B cell (primary cell): ENCODE results near the gene ZNF358. TPM values are rescaled to one million over a fixed set of nuclear protein-coding genes. Genes with fewer than 3 reads are reported as not detected.

Source experiments
- ATAC-seq: fragments of 200-7000 bp; cut with Tn5 transposase; one replicate; pipeline ENCODE4 v1.10.0; 2021; ENCODE audit warnings: low read depth, mild to moderate bottlenecking, moderate number of reproducible peaks, moderate library complexity
- CTCF ChIA-PET: fragments of 350-600 bp; sonication (Branson Sonifier 250); formaldehyde crosslinking; loops from one replicate; lab custom pipeline; 2021; ENCODE audit warnings: antibody characterized with exemption, inconsistent platforms; lab: Charles Lee
- POLR2A ChIA-PET: fragments of 350-600 bp; sonication (Branson Sonifier 250); formaldehyde crosslinking; loops from one replicate; lab custom pipeline; 2021; ENCODE audit warnings: antibody characterized with exemption; lab: Charles Lee
- DNase-seq: peaks from one replicate; pipeline ENCODE4 v3.0.0; 2013
- H2AFZ ChIP-seq: 2 replicates; pipeline ENCODE4 v1.6.1; 2012; ENCODE audit warnings: mild to moderate bottlenecking, low read depth, low read length; ENCODE audit not compliant: insufficient read depth, poor library complexity, severe bottlenecking
- H3K27ac ChIP-seq, 2 donors: 1 replicate in 1 of 2; 2 replicates in 1 of 2; pipeline ENCODE4 v1.5.1; 2012 to 2013; ENCODE audit warnings: low read length in 2 of 2, mild to moderate bottlenecking in 2 of 2, moderate library complexity in 1 of 2
- H3K27me3 ChIP-seq, 4 experiments: fragments of 200-600 bp in 1 of 4; sonication (generic) in 1 of 4; replicated peaks in 1 of 4; 1 replicate in 2 of 4; 2 replicates in 2 of 4; pipeline versions ENCODE4 v1.6.1 to v1.7.0; 2013 to 2016; ENCODE audit warnings: low read length in 3 of 4, mild to moderate bottlenecking in 2 of 4, mixed read lengths in 1 of 4, moderate library complexity in 1 of 4; ENCODE audit not compliant: insufficient read depth in 4 of 4, control insufficient read depth in 3 of 4; ENCODE audit errors: control extremely low read depth in 1 of 4
- H3K36me3 ChIP-seq, 2 experiments: replicated peaks in 1 of 2; 1 replicate in 1 of 2; 2 replicates in 1 of 2; pipeline versions ENCODE4 v1.6.1 to v1.7.1; 2013; ENCODE audit warnings: low read length in 1 of 2; ENCODE audit not compliant: insufficient read depth in 2 of 2, control insufficient read depth in 1 of 2; ENCODE audit errors: control extremely low read depth in 1 of 2, extremely low read depth in 1 of 2
- H3K4me1 ChIP-seq, 2 donors: fragments of 200-600 bp in 1 of 2; sonication (generic) in 1 of 2; 1 replicate in 1 of 2; 2 replicates in 1 of 2; pipeline versions ENCODE4 v1.5.1 to v1.6.1; 2013 to 2017; ENCODE audit warnings: low read length in 2 of 2; ENCODE audit not compliant: control insufficient read depth in 2 of 2, insufficient read depth in 2 of 2
- H3K4me2 ChIP-seq: replicated peaks from 2 replicates; pipeline ENCODE3; 2012; ENCODE audit warnings: mild to moderate bottlenecking, low read depth, low read length; ENCODE audit not compliant: poor library complexity, severe bottlenecking
- H3K4me3 ChIP-seq, 5 experiments: fragments of 200-600 bp in 1 of 5; sonication (generic) in 1 of 5; 1 replicate in 3 of 5; 2 replicates in 2 of 5; pipeline versions ENCODE4 v1.5.1 to v1.7.0; 2011 to 2016; ENCODE audit warnings: low read length in 4 of 5, mild to moderate bottlenecking in 4 of 5, low read depth in 2 of 5, control low read depth in 1 of 5, moderate library complexity in 1 of 5; ENCODE audit not compliant: insufficient read depth in 1 of 5; ENCODE audit errors: control extremely low read depth in 1 of 5, extremely low read depth in 1 of 5
- H3K79me2 ChIP-seq: fragments of 200-600 bp; sonication (generic); one replicate; pipeline ENCODE4 v1.6.0; 2016; ENCODE audit warnings: low read length; ENCODE audit not compliant: control insufficient read depth, insufficient read depth
- H3K9ac ChIP-seq: fragments of 200-600 bp; sonication (generic); 2 replicates; pipeline ENCODE4 v1.6.1; 2017; ENCODE audit warnings: mild to moderate bottlenecking, low read length, moderate library complexity
- H3K9me3 ChIP-seq, 3 donors: one replicate each; pipeline versions ENCODE4 v1.6.1 to v1.7.1; 2013; ENCODE audit warnings: low read length in 2 of 3; ENCODE audit not compliant: control insufficient read depth in 2 of 3, insufficient read depth in 1 of 3; ENCODE audit errors: control extremely low read depth in 1 of 3
- H4K20me1 ChIP-seq: 2 replicates; pipeline ENCODE4 v1.6.0; 2012; ENCODE audit warnings: mild to moderate bottlenecking, low read length; ENCODE audit not compliant: insufficient read depth, control insufficient read depth, poor library complexity, severe bottlenecking
- H3K27ac Mint-ChIP-seq: one replicate; pipeline ENCODE4 v1.8.0; 2021; ENCODE audit warnings: mixed read lengths
- H3K27me3 Mint-ChIP-seq: one replicate; pipeline ENCODE4 v1.8.0; 2021; ENCODE audit warnings: mixed read lengths
- H3K4me1 Mint-ChIP-seq: one replicate; pipeline ENCODE4 v1.8.0; 2021; ENCODE audit warnings: mixed read lengths
- H3K4me3 Mint-ChIP-seq: one replicate; pipeline ENCODE4 v1.8.0; 2021; ENCODE audit warnings: mixed read lengths
- H3K9me3 Mint-ChIP-seq: one replicate; pipeline ENCODE4 v1.8.0; 2022; ENCODE audit warnings: mixed read lengths; ENCODE audit not compliant: insufficient read depth
- EZH2 ChIP-seq: IDR thresholded peaks from 2 replicates; pipeline ENCODE4 v1.6.1; 2012; ENCODE audit warnings: borderline replicate concordance, low read depth, mild to moderate bottlenecking, moderate library complexity, low read length; ENCODE audit not compliant: insufficient read depth, poor library complexity, severe bottlenecking
- WGBS: methylation state at CpG from one replicate; pipeline ENCODE4 v1.1.5; 2013; ENCODE audit warnings: missing lambda C conversion rate; ENCODE audit not compliant: insufficient coverage; 5-methylcytosine and 5-hydroxymethylcytosine counted together
- intact Hi-C: fragments of 100-400 bp; cut with micrococcal nuclease; formaldehyde crosslinking; loops from one replicate; pipeline ENCODE4 v1.10.0; 2022
- polyA plus RNA-seq: library from polyadenylated mRNA; depleted of rRNA; stranded (reverse); fragments of >200 nt; gene quantifications from 2 replicates; pipeline ENCODE4 v1.2.3, GENCODE V29; 2012
- total RNA-seq, 2 donors: library from RNA; stranded (reverse); fragments of 120-200 nt in 1 of 2; gene quantifications; 1 replicate in 1 of 2; 2 replicates in 1 of 2; pipeline versions ENCODE4 v1.2.3 to v1.2.4, GENCODE V29; 2013 to 2022
- TF ChIP-seq, protein P1 (sequence below): fragments of 200-600 bp; IDR thresholded peaks from one replicate; pipeline ENCODE4 v1.8.0; 2022; ENCODE audit warnings: antibody characterized with exemption, mild to moderate bottlenecking

ZNF358 gene
- total and polyA plus RNA-seq, 2 donors (not counting 1 experiment from before 2014, with no cell fraction given): 8.5 to 17.5 TPM

DNA sequence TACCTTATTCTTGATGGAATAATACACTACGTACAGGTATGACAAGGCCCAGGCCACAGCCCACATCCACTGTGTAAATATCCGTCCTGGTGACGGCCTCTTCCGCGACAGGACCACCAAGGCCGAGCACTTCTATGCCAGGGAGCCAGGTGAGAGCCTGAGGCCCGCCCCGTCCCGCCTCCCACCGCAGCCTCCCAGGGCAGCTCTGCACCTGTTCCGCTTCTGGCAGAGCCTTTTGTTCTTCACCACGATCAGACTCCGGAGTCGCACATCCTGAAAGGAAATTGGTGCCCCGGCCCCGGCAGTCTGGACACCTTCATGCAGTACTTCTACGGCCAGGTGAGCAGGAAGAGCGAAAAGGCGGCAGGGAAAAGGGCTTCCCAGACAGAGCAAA, 10.6 kb upstream of the ZNF358 start:
- Histone ChIP-seq H3K36me3 (no peaks in the 10 kb centered on the region), H2AFZ (peak overlapping the region; percentile 0), H3K27ac (no peak overlapping the region), H3K79me2 (no peaks in the 10 kb centered on the region), H3K4me3 (no peak overlapping the region), H3K9ac (peak overlapping the region; percentile 15), H3K27me3 (peaks cover 0 to 62% (median 26%) of the 10 kb centered on the region in 4 experiments), H3K4me2 (peak overlapping the region; percentile 53), H4K20me1 (no peaks in the 10 kb centered on the region), H3K4me1 (peaks cover 20 to 21% of the 10 kb centered on the region in 2 donors), H3K9me3 (peaks cover 0 to 18% (median 0%) of the 10 kb centered on the region in 3 donors)
- H3K27ac Mint-ChIP-seq: no peak overlapping the region
- no peak for DNase-seq
- no peaks in the 10 kb centered on the region for H3K9me3 Mint-ChIP-seq
- peaks cover 12% of the 10 kb centered on the region for H3K4me1 Mint-ChIP-seq
- no peak for TF ChIP-seq EZH2
- TF ChIP-seq, protein P1, sequence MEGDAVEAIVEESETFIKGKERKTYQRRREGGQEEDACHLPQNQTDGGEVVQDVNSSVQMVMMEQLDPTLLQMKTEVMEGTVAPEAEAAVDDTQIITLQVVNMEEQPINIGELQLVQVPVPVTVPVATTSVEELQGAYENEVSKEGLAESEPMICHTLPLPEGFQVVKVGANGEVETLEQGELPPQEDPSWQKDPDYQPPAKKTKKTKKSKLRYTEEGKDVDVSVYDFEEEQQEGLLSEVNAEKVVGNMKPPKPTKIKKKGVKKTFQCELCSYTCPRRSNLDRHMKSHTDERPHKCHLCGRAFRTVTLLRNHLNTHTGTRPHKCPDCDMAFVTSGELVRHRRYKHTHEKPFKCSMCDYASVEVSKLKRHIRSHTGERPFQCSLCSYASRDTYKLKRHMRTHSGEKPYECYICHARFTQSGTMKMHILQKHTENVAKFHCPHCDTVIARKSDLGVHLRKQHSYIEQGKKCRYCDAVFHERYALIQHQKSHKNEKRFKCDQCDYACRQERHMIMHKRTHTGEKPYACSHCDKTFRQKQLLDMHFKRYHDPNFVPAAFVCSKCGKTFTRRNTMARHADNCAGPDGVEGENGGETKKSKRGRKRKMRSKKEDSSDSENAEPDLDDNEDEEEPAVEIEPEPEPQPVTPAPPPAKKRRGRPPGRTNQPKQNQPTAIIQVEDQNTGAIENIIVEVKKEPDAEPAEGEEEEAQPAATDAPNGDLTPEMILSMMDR: no peak
- POLR2A ChIA-PET: no interaction called here
- peaks cover 38% of the 10 kb centered on the region for H3K27me3 Mint-ChIP-seq
- 25% methylated on average over 19 of the region's 19 CpGs for WGBS
- CTCF ChIA-PET: no interaction called here
- ATAC-seq: no peak
- peak overlapping the region; percentile 29 for H3K4me3 Mint-ChIP-seq
- intact Hi-C loops: loop anchor here (2.0 kb wide), 1 partner anchor 16 kb away; the partner anchor contains the start of gene PEX11G

GRCh38 chr19:7505682-7506384, 10.1 kb upstream of the ZNF358 start:
- Mint-ChIP-seq H3K27me3 (peaks cover 40% of the 10 kb centered on the region), H3K4me3 (peak overlapping the region; percentile 29), H3K9me3 (no peaks in the 10 kb centered on the region), H3K27ac (no peak overlapping the region), H3K4me1 (peaks cover 12% of the 10 kb centered on the region)
- CTCF ChIA-PET: no interaction called here
- Histone ChIP-seq H3K9me3 (peaks cover 0 to 18% (median 0%) of the 10 kb centered on the region in 3 donors), H3K4me1 (peaks cover 16 to 18% of the 10 kb centered on the region in 2 donors), H3K9ac (peak overlapping the region; percentile 15), H3K27ac (no peak overlapping the region), H3K36me3 (no peaks in the 10 kb centered on the region), H3K79me2 (no peaks in the 10 kb centered on the region), H3K4me2 (peak overlapping the region; percentile 53), H2AFZ (peak overlapping the region; percentile 0), H3K4me3 (peak overlapping the region in 1 of 5 experiments; percentile 24), H3K27me3 (peaks cover 0 to 58% (median 25%) of the 10 kb centered on the region in 4 experiments), H4K20me1 (no peaks in the 10 kb centered on the region)
- POLR2A ChIA-PET: interaction anchor here (0.7 kb wide), 1 partner anchor 176 kb away, joined by 4 read pairs; no protein-coding TSS in a partner anchor
- 5% methylated on average over 19 of the region's 33 CpGs for WGBS
- no peak for ATAC-seq
- intact Hi-C loops: loop anchor here (2.0 kb wide), 1 partner anchor 17 kb away; the partner anchor contains the start of gene PEX11G
- TF ChIP-seq, protein P1: no peak
- TF ChIP-seq EZH2: no peak
- DNase-seq: no peak
